ENCODE measurements around the gene GPRC5D. TPM values are rescaled to one million over a fixed set of nuclear protein-coding genes. Genes with fewer than 3 reads are reported as not detected.

Gene GPRC5D
- polyA plus RNA-seq, 3 donors = 0.64 to 1.3 (median 0.94) TPM

DNA sequence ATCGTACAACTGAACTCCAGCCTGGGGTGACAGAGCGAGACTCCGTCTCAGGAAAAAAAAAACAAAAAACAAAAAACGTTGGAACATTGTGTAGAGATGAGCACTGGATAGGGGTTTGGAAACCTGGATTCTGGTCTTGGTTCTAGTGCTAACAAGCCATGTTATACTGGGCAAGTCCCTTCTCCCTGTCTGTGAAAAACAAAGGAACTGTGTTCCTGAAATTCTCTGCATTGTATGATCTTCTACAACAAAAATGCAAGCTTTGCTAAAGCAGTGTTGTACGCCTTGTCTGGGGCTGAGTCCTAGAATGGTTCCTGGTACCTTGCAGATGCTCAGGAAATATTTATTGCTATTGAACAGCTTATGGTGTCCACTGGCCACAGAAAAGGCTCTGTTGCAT lies 13.4 kb downstream of the GPRC5D start:
- DNase-seq = no peak

DNA sequence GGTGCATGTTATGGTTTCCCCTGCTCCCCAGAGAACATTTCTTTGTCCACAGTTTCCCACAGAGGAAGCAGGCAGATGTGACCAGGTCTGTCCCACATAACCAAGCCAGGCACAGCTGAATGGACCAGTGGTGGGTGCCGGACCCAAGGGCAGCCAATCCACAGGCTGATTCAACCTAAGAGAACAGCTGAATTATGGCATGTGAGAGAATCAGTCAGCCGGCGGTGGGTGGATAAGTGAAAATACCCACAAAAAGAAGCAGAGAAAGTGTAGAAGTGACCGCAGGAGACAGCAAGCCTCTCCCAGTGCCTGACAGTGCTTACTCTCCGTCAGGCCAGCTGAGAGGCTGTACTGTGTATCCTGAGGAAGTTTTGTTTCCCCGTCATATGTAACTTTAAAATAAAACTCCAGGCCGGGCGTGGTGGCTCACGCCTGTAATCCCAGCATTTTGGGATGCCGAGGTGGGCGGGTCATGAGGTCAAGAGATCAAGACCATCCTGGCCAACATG lies 14.9 kb downstream of the GPRC5D start:
- DNase-seq = no peak

DNA sequence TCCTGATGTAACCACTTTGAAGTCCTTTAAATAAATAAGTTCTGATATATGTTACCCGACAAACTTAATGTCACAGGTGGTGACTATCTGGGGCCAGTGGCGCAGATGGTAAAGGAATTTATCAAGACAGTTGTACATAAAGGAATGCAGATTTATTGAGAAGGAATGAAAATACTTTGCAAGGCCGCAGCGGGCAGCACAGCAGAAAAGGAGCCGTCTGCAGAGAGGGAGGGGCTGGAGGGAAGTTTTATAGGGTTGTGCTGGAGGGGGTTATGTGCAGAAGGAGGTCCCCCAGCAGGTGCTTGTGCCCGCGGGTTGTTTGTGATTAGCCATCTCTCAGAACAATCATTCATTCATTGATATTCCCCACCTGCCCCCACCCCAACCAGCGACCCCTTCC lies 17.4 kb downstream of the GPRC5D start:
- no peak for DNase-seq

DNA sequence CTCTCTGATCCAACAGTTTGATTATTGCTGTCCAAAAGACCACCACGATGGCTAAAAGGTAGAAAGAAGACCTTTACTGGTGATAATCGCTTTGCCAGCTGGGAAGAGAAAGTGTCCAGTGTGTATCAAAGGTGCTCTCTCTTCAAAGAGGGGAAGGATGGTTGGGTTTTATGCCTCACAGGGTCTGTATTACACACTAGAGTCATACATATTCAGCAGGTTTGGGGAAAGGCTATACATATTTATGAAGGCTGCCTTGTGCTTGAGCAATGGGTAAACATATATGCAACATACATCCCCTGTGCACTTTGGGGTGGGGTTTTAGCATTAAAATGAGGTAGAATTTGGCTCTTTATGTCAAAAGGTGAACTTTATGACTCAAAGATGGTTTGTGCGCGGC lies 18.2 kb downstream of the GPRC5D start:
- DNase-seq = no peak

DNA sequence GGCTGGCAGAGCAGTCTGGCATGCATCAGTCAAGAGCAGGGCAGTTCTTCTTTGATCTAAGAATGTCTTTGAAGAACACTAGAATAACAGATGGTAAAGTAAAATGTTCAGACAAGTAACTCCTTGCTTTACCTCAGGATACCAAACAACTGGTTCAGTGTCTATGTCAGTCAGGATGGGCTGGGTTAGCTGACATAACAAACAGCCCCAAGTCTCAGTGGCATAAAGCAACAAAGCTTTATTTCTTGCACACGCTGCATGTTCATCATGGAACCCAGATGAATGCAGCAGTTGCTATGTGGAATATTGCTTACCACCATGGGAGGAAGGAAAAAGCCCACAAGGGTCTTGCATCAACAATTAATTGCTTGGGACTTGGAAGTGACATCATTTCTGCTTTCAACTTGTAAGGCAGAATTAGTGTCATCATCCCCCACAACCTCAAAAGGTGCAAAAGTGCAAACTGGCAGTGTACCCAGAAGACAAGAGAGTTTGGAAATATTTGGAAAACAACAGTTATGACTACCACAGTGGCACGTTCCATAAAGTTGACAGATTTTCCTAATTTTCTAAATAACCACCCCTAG lies 21.2 kb downstream of the GPRC5D start:
- DNase-seq = no peak

DNA sequence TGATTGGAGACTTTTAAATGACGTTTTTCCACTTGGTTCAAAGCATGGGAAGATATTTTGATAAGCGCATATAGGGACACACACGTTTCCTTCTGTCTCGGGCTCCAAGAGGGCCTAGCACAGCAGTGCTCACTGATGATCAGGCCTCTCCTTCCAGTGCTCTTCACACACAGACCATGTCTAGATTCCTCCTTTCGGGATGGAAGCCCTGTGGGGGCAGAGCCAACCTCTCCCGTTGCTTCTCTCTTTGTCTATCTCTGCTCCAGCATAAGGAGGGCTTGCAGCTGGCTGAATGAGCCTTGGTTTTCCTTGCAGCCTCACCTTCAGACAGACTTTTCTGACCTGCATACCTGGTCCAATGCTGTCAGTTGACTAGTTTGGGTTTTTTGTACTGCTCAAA lies 22.3 kb downstream of the GPRC5D start:
- no peak for DNase-seq

DNA sequence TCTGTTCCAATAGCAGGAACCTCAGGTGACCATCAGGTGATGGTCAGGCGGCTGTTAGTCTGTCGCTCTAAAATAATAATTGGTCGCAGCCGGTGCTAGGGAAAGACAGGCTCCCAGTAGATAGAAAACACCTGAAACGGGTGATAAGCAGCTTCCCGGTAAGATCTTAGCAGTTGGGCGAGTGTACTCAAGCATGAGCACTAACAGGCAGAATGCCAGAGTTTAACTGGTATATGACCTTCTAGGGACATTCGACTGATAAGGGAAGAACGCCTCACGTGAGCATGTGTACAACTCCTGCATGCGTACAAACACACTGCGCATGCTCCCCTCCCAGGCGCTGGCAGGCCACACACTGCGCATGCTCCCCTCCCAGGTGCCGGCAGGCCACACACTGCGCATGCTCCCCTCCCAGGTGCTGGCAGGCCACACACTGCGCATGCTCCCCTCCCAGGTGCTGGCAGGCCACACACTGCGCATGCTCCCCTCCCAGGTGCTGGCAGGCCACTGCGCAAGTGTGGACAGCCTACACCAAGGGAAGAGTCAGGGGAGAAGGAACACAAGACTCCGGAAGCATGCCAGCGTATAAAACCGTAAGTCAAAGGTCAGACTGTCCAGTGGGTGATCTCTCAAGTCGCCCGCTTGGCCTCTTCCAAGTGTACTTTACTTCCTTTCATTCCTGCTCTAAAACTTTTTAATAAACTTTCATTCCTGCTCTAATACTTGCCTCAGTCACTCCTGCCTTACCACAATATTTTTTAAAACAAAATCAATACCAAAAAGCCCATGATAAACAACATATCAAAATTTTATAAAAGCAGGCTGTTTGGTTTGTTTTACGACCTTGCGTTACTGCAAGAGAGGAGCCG lies 24.5 kb downstream of the GPRC5D start:
- no peak for DNase-seq

DNA sequence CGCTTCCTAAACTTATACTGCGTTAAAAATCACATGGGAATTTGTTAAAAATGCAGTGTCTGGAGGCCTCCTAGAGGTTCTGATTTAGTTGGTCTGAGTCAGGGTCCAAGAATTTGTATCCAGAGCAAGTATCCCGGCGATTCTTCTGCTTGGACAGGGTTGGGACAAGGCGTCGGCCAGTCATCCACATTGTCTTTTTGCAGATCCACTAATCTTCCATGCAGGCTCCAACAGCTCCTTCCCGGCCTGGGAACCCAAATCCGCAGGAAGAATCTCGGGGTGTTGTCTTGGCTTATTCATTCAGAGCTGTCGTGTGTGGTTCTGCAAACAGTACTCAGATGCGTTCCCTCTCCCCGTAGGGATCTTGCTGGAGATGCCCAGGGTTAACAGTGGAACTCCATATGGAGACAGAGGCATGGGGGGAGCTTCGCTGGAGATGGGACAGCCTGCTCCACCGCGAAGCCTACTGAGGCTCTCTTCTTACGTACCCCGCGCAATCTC lies 25.3 kb downstream of the GPRC5D start:
- no peak for DNase-seq

DNA sequence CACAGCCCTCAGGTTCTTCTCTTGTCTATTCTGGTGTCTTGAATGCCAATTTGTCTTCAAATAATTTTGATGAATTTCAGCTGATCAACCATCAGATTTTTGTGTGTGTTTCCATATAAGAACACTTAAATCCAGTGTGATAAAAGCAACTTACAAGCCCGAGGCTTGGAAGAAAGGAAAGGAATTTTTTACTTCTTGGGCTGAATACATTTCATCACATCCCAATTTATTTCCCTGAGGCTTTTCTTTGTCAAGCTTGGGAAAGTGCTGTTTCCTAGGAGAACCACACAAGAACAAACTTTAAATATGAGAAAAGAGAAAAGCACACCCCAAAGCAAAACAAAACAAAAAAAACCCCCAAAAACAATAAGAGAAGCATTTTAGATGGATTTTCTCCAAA lies 26.6 kb downstream of the GPRC5D start:
- DNase-seq = no peak

DNA sequence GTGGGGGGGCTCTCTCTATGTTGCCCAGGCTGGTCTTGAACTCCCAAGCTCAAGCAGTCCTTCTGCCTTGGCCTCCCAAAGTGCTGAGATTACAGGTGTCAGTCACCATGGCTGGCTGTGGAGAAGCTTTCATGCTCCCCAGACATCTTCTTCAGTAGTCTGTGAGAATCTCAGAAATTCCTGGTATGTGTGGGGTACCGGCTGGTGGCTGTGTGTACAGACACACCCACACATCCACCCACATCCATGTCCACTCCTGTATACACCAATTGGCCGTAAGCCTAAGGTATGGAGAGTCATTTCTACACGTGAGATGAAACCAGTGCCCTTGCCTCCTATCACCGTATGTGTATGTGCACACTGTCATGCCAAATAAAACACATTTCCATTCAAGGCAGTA lies 27.8 kb downstream of the GPRC5D start:
- no peak for DNase-seq

DNA sequence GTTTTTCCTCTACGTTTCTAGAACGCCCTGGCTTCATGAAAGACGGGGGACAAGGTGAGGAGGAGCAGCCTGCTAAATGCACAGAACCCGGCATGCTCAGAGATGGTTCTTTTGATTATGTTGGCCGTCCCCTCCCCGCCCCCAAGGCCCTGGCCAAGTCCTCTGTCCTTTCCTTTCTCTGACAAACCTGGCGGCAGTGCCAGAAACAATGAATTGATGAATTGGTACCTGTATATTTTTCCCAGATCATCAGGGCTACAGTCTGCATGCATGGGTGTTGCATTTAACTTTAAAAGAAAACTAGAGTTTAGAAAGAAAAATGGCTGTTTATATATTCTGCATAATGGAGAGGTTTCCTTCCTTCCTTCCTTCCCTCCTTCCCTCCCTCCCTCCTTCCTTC lies 29.0 kb downstream of the GPRC5D start:
- no peak for DNase-seq

DNA sequence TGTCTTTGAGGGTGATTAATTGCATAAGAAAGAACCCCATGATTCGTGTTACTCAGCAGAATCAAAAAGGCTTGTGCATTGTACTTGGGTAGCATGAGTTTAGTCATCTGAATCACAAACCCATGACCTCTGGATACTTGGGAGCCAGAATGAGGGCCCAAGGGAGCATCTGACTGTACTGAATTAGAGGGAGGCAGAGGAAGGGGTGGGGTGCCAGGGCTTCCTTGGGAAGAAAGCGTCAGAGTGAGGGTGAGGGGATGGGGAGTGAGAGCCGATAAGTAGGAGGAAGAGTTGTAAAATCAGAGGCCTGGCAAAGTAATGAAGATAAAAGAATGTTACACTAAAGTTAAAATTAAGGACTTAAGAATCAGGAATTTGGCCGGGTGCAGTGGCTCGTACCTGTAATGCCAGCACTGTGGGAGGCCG lies 29.8 kb downstream of the GPRC5D start:
- DNase-seq = no peak

DNA sequence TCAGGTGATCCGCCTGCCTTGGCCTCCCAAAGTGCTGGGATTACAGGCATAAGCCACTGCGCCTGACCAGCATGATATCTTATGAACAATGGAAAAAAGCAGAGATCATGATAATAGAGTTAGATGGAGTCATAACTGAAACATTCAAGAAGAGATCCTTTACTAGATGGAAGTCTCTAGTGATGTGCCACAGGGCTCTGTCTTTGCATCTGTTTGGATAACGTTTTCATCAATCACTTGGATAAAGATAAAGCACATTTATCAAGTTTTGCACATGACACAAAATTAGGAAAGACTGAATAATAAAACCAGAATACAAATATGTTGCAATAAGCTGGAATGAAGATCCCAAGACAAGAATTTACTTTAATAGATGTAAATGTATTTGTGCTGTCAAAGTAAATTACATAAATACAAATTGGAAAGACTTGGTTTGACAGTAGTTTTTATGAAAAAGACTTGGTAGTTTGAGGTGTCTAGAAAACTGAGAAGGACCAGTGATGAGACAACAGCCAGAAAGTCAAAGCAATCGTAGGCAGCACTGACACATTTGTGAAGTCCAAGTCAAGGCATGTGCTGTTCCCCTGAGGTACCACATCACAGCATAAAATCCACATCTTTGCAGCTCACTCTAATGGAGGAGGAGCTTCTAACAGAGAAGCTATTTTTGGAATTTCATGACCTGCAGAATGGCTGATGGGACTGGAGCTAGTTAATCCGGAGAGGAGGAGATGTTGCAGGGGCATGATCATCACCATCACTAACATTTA lies 32.1 kb downstream of the GPRC5D start:
- DNase-seq = no peak

DNA sequence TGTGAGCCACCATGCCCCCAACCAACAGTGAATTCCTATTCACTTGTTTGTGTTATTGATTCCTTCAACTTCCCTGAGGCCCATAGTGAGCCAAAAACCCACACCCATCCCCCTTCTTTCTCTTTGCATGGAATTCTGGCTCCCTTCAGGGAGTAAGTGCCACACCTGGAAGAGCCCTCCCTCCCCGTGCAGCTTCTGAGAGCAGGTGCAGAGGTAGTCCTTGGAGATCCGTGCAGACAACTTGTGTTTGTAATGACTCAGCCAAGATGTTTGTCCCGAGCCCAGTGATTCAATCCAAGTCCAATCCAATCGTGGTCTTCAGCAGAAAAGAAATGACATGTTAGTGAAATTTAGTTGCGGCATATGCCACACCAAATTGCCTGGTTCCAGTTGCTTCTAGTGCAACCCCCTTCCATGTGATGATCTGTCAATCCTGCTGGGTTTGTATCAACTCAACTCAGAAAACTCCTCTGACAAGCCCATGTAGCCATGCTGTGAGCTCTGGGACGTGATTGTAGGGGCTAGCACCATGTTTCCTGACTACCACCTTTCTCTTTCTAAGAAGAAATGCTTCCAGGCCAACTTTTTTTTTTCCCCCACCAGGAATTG lies 33.1 kb downstream of the GPRC5D start:
- DNase-seq = no peak

DNA sequence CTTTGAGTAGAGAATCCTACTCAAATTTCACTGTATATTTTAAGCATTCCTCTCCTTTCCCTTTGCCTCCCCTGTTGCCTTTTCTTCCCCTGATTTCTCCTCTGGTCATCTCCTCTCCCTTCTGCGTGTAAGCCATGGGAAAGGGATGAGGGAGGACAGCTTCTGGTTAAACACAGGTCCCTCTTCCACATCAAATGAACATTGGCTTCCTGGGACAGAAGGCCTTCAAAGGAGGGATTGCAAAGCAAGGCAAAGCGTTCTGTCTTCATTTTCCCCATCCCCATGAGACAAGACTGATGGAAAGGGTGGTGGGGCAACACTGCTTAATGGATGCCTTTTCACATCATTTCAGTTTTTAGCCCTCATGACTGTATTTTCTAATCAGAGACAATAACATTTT lies 34.5 kb downstream of the GPRC5D start:
- DNase-seq = no peak

DNA sequence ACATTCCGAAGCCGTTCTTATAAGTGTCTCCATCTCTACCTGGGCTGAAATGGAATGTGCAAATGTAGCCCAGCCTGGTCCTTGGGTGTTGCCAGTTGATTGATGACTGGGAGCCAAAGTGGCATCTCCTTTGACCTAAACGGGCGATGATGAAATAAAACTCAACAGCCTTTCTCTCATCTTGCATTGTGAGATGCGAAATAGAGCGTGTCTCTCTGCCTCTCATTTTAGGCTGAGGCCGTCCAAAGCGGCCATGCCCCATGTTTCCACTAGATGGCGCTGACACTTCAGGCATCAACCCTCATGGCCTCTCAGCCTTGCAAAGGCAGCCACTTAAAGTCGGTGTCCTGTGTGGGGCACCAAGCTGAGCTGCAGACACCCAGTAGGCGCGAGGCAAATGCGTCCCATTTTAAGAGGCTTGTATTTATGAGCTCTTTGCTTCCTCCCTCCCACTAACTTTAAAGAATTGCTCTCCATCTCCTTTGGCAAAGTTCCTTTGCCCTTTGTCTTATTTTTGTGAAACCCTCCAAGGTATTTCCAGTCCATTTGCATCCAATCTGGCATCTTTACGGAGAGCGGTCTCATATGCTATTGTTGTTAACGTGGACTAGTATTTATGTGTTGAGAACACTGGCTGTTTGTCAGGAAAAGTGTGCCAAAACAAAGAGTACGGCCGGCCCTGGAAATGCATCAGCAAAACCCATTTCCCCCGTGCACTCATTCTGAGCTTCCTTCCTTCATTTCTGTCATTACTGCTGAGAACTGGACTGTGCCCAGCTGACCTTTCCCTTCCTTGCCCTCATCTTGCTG lies 35.6 kb downstream of the GPRC5D start:
- peak; percentile 84 for DNase-seq

DNA sequence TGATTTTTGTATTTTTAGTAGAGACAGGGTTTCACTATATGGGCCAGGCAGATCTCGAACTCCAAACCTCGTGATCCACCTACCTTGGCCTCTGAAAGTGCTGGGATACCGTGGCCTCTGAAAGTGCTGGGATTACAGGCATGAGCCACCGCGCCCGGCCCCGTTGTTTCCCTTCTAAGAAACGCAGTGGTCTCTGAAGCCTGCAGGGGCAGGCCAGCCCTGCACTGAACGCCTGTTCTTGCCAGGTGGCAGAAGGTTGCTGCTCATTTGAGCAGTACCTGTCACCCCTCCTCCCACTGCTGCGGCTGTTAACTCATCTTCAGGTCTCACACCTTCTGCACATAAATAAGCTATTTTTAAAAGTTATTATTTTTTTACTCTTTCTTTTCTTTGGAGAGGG lies 36.3 kb downstream of the GPRC5D start:
- DNase-seq = no peak

DNA sequence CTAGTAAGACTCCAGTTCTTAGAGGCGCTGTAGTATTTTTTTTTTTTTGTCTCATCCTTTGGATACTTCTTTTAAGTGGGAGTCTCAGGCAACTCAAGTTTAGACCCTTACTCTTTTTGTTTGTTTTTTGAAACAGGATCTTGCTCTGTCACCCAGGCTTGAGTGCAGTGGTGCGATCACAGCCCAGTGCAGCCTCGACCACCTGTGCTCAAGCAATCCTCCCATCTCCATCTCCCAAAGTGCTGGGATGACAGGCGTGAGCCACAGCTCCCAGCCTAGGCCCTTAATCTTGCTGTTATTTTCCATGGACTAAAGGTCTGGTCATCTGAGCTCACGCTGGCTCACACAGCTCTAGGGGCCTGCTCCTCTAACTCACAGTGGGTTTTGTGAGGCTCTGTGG lies 39.3 kb downstream of the GPRC5D start:
- DNase-seq = no peak

DNA sequence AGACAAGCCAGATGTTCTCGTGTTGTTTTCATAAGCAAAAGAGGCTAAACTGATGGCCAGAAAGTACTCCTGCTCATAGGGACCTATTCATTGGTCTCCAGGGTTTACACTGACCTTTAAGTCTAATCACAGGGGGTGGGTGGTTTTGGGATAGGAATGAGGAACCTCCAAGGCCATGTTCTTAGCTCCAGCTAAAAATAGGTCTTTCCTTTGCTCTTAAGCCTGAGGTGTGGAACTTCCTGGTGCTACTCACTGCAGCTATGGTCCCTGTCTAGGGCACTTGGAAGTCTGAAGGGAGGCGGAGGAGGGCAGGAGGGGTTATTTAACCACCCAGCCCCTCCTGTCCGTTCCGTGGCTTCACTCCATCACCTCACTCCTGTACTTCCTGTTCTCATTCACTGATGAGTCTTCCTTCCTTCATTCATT lies 42.0 kb downstream of the GPRC5D start:
- DNase-seq = no peak

DNA sequence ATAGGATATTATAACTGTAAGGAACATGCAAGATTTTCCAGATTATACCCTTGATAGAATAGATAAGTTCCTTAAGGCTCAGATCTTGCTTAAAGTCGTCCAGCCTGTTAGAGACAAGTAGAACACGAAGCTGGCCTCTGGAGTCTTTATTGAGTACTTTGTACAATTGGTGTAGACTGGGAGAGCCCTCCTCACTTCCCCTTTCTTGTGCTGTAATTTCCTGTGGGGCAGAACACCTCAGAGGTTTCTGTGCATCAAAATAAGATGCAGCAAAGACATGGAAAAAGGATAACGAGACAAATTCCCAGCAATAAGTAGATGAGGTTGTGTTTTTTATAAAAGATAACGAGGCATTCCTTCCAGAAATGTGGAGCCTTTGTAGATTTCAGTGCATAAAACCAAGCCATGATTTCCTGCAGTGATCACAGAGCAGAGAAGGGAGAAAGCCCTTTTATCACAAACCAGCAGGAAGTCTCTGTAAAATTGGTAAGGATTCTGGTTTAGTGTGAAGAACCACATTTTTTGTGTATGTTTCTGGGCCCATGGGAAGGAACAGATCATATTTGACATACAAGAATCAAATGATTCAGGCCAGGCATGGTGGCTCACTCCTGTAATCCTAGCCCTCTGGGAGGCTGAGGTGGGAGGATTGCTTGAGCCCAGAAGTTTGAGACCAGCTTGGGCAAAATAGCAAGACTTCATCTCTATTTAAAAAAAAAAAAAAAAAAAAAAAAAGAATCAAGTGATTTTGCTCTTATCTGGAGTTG lies 42.6 kb downstream of the GPRC5D start:
- no peak for DNase-seq

Data from renal pelvis (tissue), 4 donors.